ENCODE measurements around the gene ITGAE.

The ITGAE gene

DNA sequence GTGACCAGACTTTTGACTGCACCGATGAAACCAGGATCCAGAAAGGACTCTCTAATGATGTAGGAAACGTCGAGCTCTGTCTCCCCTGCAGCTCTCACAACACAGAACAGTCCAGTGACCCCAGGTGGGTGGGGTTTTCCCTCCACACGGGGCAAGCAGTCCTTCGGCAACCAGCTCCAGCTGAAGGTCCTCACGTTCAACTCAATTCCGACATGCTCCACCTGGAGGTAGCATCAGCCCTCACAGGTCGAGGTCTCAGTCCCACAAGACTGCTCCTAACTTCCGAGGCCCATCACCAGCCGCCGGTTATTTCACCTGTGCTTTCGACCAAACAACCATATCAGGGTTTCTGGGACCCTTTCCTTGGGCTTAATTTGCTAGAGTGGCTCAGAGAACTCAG lies 28.2 kb downstream of the ITGAE start:
- no peak overlapping the region for H3K27ac ChIP-seq (ENCODE audit: extremely low read depth, low read depth, low read length)
- TF ChIP-seq ZNF214 (tag by site-specific recombination; IDR thresholded peaks at IDR 0.05; ENCODE audit: borderline replicate concordance) (no peak), ZNF624 (tag by site-specific recombination; IDR thresholded peaks at IDR 0.05) (no peak), ZNF837 (tag by site-specific recombination; IDR thresholded peaks at IDR 0.05) (no peak), ZNF792 (tag by site-specific recombination; IDR thresholded peaks at IDR 0.05) (no peak), ZNF350 (tag by site-specific recombination; IDR thresholded peaks at IDR 0.05) (no peak), ZNF366 (tag by site-specific recombination; conservative IDR thresholded peaks at IDR 0.05) (no peak), ZNF2 (tag by site-specific recombination; IDR thresholded peaks at IDR 0.05) (no peak), ZNF266 (tag by site-specific recombination; IDR thresholded peaks at IDR 0.05; ENCODE audit: low read depth) (no peak), ZNF114 (tag by site-specific recombination; IDR thresholded peaks at IDR 0.05) (no peak), ZNF184 (tag by site-specific recombination; IDR thresholded peaks at IDR 0.05) (no peak), ZNF37A (tag by site-specific recombination; IDR thresholded peaks at IDR 0.05) (no peak), MEIS1 (CRISPR knock-in tag; IDR thresholded peaks at IDR 0.05; ENCODE audit: borderline replicate concordance) (no peak), ZBTB7A (tag by site-specific recombination; IDR thresholded peaks at IDR 0.05; ENCODE audit: low read depth) (no peak), ZNF473 (tag by site-specific recombination; IDR thresholded peaks at IDR 0.05) (no peak), OSR2 (tag by site-specific recombination; IDR thresholded peaks at IDR 0.05) (no peak), ZFP69B (tag by site-specific recombination; IDR thresholded peaks at IDR 0.05) (no peak), ZNF202 (tag by site-specific recombination; IDR thresholded peaks at IDR 0.05; ENCODE audit: borderline replicate concordance) (no peak)
- TF ChIP-seq, protein P1, sequence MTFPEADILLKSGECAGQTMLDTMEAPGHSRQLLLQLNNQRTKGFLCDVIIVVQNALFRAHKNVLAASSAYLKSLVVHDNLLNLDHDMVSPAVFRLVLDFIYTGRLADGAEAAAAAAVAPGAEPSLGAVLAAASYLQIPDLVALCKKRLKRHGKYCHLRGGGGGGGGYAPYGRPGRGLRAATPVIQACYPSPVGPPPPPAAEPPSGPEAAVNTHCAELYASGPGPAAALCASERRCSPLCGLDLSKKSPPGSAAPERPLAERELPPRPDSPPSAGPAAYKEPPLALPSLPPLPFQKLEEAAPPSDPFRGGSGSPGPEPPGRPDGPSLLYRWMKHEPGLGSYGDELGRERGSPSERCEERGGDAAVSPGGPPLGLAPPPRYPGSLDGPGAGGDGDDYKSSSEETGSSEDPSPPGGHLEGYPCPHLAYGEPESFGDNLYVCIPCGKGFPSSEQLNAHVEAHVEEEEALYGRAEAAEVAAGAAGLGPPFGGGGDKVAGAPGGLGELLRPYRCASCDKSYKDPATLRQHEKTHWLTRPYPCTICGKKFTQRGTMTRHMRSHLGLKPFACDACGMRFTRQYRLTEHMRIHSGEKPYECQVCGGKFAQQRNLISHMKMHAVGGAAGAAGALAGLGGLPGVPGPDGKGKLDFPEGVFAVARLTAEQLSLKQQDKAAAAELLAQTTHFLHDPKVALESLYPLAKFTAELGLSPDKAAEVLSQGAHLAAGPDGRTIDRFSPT (tag by site-specific recombination; IDR thresholded peaks at IDR 0.05) = no peak
- TF ChIP-seq, protein P2, sequence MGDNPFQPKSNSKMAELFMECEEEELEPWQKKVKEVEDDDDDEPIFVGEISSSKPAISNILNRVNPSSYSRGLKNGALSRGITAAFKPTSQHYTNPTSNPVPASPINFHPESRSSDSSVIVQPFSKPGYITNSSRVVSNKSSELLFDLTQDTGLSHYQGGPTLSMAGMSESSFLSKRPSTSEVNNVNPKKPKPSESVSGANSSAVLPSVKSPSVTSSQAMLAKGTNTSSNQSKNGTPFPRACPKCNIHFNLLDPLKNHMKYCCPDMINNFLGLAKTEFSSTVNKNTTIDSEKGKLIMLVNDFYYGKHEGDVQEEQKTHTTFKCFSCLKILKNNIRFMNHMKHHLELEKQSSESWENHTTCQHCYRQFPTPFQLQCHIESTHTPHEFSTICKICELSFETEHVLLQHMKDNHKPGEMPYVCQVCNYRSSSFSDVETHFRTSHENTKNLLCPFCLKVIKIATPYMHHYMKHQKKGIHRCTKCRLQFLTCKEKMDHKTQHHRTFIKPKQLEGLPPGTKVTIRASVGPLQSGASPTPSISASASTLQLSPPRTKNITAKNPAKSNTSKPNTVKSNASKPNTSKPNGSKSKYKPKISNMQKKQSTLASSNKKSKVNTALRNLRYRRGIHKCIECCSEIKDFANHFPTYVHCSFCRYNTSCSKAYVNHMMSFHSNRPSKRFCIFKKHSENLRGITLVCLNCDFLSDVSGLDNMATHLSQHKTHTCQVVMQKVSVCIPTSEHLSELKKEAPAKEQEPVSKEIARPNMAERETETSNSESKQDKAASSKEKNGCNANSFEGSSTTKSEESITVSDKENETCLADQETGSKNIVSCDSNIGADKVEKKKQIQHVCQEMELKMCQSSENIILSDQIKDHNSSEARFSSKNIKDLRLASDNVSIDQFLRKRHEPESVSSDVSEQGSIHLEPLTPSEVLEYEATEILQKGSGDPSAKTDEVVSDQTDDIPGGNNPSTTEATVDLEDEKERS (tag by site-specific recombination; IDR thresholded peaks at IDR 0.05) = no peak
- H3K36me3 ChIP-seq (ENCODE audit: control insufficient read depth in 2 of 2, insufficient read depth in 1 of 2, low read length in 2 of 2) = no peaks in the 10 kb centered on the region
- CTCF ChIA-PET = interaction anchor here (0.6 to 2.8 kb wide), 5 partner anchors 11 to 232 kb away, joined by 3 to 15 read pairs (median 3); no protein-coding TSS in a partner anchor
- POLR2A ChIA-PET = interaction anchor here (0.7 kb wide), 1 partner anchor 656 kb away, joined by 3 read pairs; no protein-coding TSS in a partner anchor
- no peaks in the 10 kb centered on the region for H3K4me1 ChIP-seq (ENCODE audit: control insufficient read depth, insufficient read depth, low read length)
- H3K4me3 ChIP-seq (ENCODE audit: low read depth, low read length) = no peak overlapping the region
- H3K9me3 ChIP-seq (ENCODE audit: control insufficient read depth, insufficient read depth, low read depth, low read length) = no peaks in the 10 kb centered on the region

DNA sequence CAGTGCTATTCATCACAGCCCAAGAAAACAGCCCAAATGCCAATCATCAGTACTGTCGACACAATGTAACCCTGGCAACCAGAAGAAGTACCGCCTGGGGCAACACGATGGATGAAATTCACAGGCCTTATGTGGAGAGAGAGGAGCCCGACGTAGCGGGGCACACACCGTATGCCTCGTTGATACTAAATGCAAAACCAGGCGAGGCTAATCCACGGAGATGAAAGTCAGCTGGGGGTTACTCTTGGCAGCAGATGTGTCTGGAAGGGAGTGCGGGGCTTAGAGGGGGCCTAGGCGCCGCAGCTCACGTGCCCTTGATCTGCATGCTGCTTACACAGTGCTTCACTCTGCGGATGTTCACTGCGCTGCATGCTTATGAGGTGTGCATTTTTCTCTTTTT lies 29.8 kb downstream of the ITGAE start:
- POLR2A ChIA-PET = interaction anchor here (0.7 kb wide), 1 partner anchor 11 kb away, joined by 3 read pairs; no protein-coding TSS in a partner anchor
- H3K36me3 ChIP-seq (ENCODE audit: control insufficient read depth in 2 of 2, insufficient read depth in 1 of 2, low read length in 2 of 2) = no peaks in the 10 kb centered on the region
- no peaks in the 10 kb centered on the region for H3K9me3 ChIP-seq (ENCODE audit: control insufficient read depth, insufficient read depth, low read depth, low read length)
- no peak overlapping the region for H3K4me3 ChIP-seq (ENCODE audit: low read depth, low read length)
- no peaks in the 10 kb centered on the region for H3K4me1 ChIP-seq (ENCODE audit: control insufficient read depth, insufficient read depth, low read length)
- CTCF ChIA-PET = no interaction called here
- no peak overlapping the region for H3K27ac ChIP-seq (ENCODE audit: extremely low read depth, low read depth, low read length)
- TF ChIP-seq ZNF239 (tag by site-specific recombination; IDR thresholded peaks at IDR 0.05) = no peak
- no peak for TF ChIP-seq ZSCAN30 (tag by site-specific recombination; IDR thresholded peaks at IDR 0.05)
- TF ChIP-seq, protein P3, sequence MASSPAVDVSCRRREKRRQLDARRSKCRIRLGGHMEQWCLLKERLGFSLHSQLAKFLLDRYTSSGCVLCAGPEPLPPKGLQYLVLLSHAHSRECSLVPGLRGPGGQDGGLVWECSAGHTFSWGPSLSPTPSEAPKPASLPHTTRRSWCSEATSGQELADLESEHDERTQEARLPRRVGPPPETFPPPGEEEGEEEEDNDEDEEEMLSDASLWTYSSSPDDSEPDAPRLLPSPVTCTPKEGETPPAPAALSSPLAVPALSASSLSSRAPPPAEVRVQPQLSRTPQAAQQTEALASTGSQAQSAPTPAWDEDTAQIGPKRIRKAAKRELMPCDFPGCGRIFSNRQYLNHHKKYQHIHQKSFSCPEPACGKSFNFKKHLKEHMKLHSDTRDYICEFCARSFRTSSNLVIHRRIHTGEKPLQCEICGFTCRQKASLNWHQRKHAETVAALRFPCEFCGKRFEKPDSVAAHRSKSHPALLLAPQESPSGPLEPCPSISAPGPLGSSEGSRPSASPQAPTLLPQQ (tag by site-specific recombination; IDR thresholded peaks at IDR 0.05) = no peak
- TF ChIP-seq ZNF843 (tag by site-specific recombination; IDR thresholded peaks at IDR 0.05) = no peak
- TF ChIP-seq, protein P4, sequence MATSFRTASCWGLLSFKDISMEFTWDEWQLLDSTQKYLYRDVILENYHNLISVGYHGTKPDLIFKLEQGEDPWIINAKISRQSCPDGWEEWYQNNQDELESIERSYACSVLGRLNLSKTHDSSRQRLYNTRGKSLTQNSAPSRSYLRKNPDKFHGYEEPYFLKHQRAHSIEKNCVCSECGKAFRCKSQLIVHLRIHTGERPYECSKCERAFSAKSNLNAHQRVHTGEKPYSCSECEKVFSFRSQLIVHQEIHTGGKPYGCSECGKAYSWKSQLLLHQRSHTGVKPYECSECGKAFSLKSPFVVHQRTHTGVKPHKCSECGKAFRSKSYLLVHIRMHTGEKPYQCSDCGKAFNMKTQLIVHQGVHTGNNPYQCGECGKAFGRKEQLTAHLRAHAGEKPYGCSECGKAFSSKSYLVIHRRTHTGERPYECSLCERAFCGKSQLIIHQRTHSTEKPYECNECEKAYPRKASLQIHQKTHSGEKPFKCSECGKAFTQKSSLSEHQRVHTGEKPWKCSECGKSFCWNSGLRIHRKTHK (tag by site-specific recombination; IDR thresholded peaks at IDR 0.05) = no peak
- no peak for TF ChIP-seq ZBTB21 (tag by site-specific recombination; IDR thresholded peaks at IDR 0.05)
- TF ChIP-seq, protein P5, sequence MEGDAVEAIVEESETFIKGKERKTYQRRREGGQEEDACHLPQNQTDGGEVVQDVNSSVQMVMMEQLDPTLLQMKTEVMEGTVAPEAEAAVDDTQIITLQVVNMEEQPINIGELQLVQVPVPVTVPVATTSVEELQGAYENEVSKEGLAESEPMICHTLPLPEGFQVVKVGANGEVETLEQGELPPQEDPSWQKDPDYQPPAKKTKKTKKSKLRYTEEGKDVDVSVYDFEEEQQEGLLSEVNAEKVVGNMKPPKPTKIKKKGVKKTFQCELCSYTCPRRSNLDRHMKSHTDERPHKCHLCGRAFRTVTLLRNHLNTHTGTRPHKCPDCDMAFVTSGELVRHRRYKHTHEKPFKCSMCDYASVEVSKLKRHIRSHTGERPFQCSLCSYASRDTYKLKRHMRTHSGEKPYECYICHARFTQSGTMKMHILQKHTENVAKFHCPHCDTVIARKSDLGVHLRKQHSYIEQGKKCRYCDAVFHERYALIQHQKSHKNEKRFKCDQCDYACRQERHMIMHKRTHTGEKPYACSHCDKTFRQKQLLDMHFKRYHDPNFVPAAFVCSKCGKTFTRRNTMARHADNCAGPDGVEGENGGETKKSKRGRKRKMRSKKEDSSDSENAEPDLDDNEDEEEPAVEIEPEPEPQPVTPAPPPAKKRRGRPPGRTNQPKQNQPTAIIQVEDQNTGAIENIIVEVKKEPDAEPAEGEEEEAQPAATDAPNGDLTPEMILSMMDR (tag by site-specific recombination; IDR thresholded peaks at IDR 0.05) = no peak
- TF ChIP-seq ZNF549 (tag by site-specific recombination; IDR thresholded peaks at IDR 0.05) = no peak

Measured in HEK293 (cell line).